Suprapubic skin (tissue), 4 donors: Measurements from ENCODE around the gene ACBD6. TPM values are rescaled to one million over a fixed set of nuclear protein-coding genes. Genes with fewer than 3 reads are reported as not detected.

ENCODE experiments used
- DNase-seq, 2 donors: peaks; one replicate each; pipeline ENCODE4 v3.0.0-alpha.2; 2019; ENCODE audit warnings: low spot score in 2 of 2
- H3K27ac ChIP-seq: fragments of 200-600 bp; sonication (generic); one replicate; pipeline ENCODE4 v1.5.1; 2019
- H3K27me3 ChIP-seq: fragments of 200-600 bp; sonication (generic); one replicate; pipeline ENCODE4 v1.5.1; 2019
- H3K36me3 ChIP-seq: fragments of 200-600 bp; sonication (generic); one replicate; pipeline ENCODE4 v1.5.1; 2019
- H3K4me1 ChIP-seq: fragments of 200-600 bp; sonication (generic); one replicate; pipeline ENCODE4 v1.5.1; 2019
- H3K4me3 ChIP-seq: fragments of 200-600 bp; sonication (generic); one replicate; pipeline ENCODE4 v1.5.1; 2019; ENCODE audit warnings: mild to moderate bottlenecking
- H3K9me3 ChIP-seq: fragments of 200-600 bp; sonication (generic); one replicate; pipeline ENCODE4 v1.5.1; 2019
- CTCF ChIP-seq, 2 donors: fragments of 200-600 bp in 1 of 2; fragments of 450-650 bp in 1 of 2; sonication (generic) in 1 of 2; IDR thresholded peaks; one replicate each; pipeline ENCODE4 v1.5.1; 2016 to 2019; ENCODE audit warnings: antibody characterized with exemption in 2 of 2, mild to moderate bottlenecking in 1 of 2, moderate library complexity in 1 of 2
- EP300 ChIP-seq: sonication (generic); formaldehyde crosslinking; IDR thresholded peaks from one replicate; pipeline ENCODE4 v1.6.1; 2017; ENCODE audit warnings: antibody characterized with exemption
- POLR2A ChIP-seq, 2 donors: fragments of 450-650 bp; IDR thresholded peaks; one replicate each; pipeline ENCODE4 v1.6.1; 2017; ENCODE audit warnings: antibody characterized with exemption in 2 of 2, mild to moderate bottlenecking in 2 of 2, moderate library complexity in 2 of 2
- POLR2AphosphoS5 ChIP-seq, 3 donors: sonication (generic); formaldehyde crosslinking; IDR thresholded peaks; one replicate each; pipeline ENCODE4 v1.6.1; 2017; ENCODE audit warnings: antibody characterized with exemption in 3 of 3
- WGBS: methylation state at CpG from one replicate; pipeline ENCODE4 v1.1.5; 2018; 5-methylcytosine and 5-hydroxymethylcytosine counted together
- total RNA-seq, 4 donors: library from RNA; depleted of rRNA; stranded (reverse); fragments of >200 nt; gene quantifications; one replicate each; pipeline ENCODE4 v1.1.0, GENCODE V29; 2016

Gene ACBD6
- total RNA-seq, 4 donors from 2014 or later = 26.5 to 38.5 (median 33.3) TPM

- TF ChIP-seq POLR2AphosphoS5 (IDR thresholded peaks at IDR 0.05) (no peak), POLR2A (IDR thresholded peaks at IDR 0.05) (no peak), EP300 (no peak), CTCF (IDR thresholded peaks at IDR 0.05) (no peak)
- WGBS = 89% methylated on average over 4 of the region's 4 CpGs
- Histone ChIP-seq H3K9me3 (peaks cover 1% of the 10 kb centered on the region), H3K36me3 (no peaks in the 10 kb centered on the region), H3K4me3 (no peak overlapping the region), H3K27me3 (no peaks in the 10 kb centered on the region), H3K4me1 (no peaks in the 10 kb centered on the region), H3K27ac (no peak overlapping the region)
- no peak for DNase-seq
These were observed 46.2 kb downstream of the ACBD6 start for GRCh38 chr1:180456191-180456590.

- no peaks in the 10 kb centered on the region for H3K4me1 ChIP-seq
- TF ChIP-seq POLR2A (IDR thresholded peaks at IDR 0.05) (no peak), CTCF (IDR thresholded peaks at IDR 0.05) (no peak), EP300 (no peak), POLR2AphosphoS5 (IDR thresholded peaks at IDR 0.05) (no peak)
These were observed 50.9 kb downstream of the ACBD6 start for GRCh38 chr1:180451504-180451903.

GRCh38 chr1:180444522-180444921, 57.9 kb downstream of the ACBD6 start:
- Histone ChIP-seq H3K4me3 (no peak overlapping the region), H3K27ac (no peak overlapping the region), H3K27me3 (no peaks in the 10 kb centered on the region), H3K4me1 (peaks cover 5% of the 10 kb centered on the region), H3K9me3 (no peaks in the 10 kb centered on the region), H3K36me3 (no peaks in the 10 kb centered on the region)
- 62% methylated on average over 2 of the region's 2 CpGs for WGBS
- TF ChIP-seq CTCF (IDR thresholded peaks at IDR 0.05) = no peak
- TF ChIP-seq POLR2AphosphoS5 (IDR thresholded peaks at IDR 0.05) = no peak
- TF ChIP-seq POLR2A (IDR thresholded peaks at IDR 0.05) = no peak
- DNase-seq = no peak

More at GRCh38 chr1:180451504-180451903, 50.9 kb downstream of the ACBD6 start:
- no peaks in the 10 kb centered on the region for H3K27me3 ChIP-seq
- no peak for DNase-seq
- H3K27ac ChIP-seq = no peak overlapping the region
- no peaks in the 10 kb centered on the region for H3K9me3 ChIP-seq
- no peaks in the 10 kb centered on the region for H3K36me3 ChIP-seq
- H3K4me3 ChIP-seq = no peak overlapping the region

GRCh38 chr1:180440335-180440734, 62.0 kb downstream of the ACBD6 start:
- Histone ChIP-seq H3K4me3 (no peak overlapping the region), H3K27ac (no peak overlapping the region), H3K9me3 (no peaks in the 10 kb centered on the region), H3K36me3 (no peaks in the 10 kb centered on the region), H3K27me3 (no peaks in the 10 kb centered on the region), H3K4me1 (peaks cover 5% of the 10 kb centered on the region)
- no peak for DNase-seq
- WGBS = 79% methylated on average over 1 of the region's 1 CpG
- TF ChIP-seq POLR2A (IDR thresholded peaks at IDR 0.05) (no peak), EP300 (no peak), CTCF (IDR thresholded peaks at IDR 0.05) (no peak), POLR2AphosphoS5 (IDR thresholded peaks at IDR 0.05) (no peak)

GRCh38 chr1:180435566-180435965, 66.8 kb downstream of the ACBD6 start:
- H3K36me3 ChIP-seq = no peaks in the 10 kb centered on the region
- no peaks in the 10 kb centered on the region for H3K9me3 ChIP-seq
- H3K4me1 ChIP-seq = no peaks in the 10 kb centered on the region
- DNase-seq = no peak
- H3K4me3 ChIP-seq = no peak overlapping the region
- H3K27me3 ChIP-seq = no peaks in the 10 kb centered on the region
- WGBS = 95% methylated on average over 7 of the region's 7 CpGs
- no peak overlapping the region for H3K27ac ChIP-seq
- no peak for TF ChIP-seq CTCF (IDR thresholded peaks at IDR 0.05)
- TF ChIP-seq POLR2A (IDR thresholded peaks at IDR 0.05) = no peak
- no peak for TF ChIP-seq EP300
- TF ChIP-seq POLR2AphosphoS5 (IDR thresholded peaks at IDR 0.05) = no peak
